ENCODE results near the gene MISP. TPM values are rescaled to one million over a fixed set of nuclear protein-coding genes. Genes with fewer than 3 reads are reported as not detected.

Gene MISP
- total and polyA plus RNA-seq, 2 of the 13 experiments (the other 11 are each of a cell fraction or from before 2014, with no cell fraction given) = 0.67 to 1.3 TPM

DNA sequence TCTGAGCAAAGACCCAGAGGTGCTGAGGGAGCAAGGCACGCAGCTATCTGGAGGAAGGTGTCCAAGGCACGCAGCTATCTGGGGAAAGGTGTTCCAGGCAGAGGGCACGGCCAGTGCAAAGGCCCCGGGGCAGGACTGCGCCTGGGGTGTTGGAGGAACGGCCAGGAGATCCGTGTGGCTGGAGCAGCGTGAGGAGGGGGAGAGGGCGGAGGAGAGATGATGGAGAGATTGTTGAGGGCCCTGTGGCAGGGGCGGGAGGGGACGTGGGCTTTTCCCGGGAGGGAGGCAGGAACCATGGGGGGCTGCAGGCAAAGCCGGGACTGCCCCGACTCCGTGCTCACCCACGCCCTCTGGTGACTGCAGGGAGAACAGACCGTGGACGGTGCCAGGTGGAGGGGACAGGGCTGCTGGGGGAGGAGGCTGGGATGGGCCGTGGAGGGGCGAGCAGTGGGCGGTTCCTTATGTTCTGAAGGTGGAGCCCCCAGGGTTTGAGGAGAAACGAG is 13.3 kb upstream of the MISP start (continued):
- TF ChIP-seq HIC2 (CRISPR knock-in tag; IDR thresholded peaks at IDR 0.05; ENCODE audit: low read depth) (0 out of 2 replicates have a peak, but pooled peaks have one; percentile 15), CENPX (CRISPR knock-in tag; IDR thresholded peaks at IDR 0.05) (no peak), ZIK1 (CRISPR knock-in tag; IDR thresholded peaks at IDR 0.05; ENCODE audit: borderline replicate concordance, low read depth) (0 out of 2 replicates have a peak, but pooled peaks have one; percentile 29), DNMT1 (CRISPR knock-in tag; IDR thresholded peaks at IDR 0.05) (peak; percentile 68; the same call in 1 of the 2 replicates), E2F1 (CRISPR knock-in tag; IDR thresholded peaks at IDR 0.05) (no peak), ZNF850 (CRISPR knock-in tag; conservative IDR thresholded peaks at IDR 0.05) (0 out of 2 replicates have a peak, but pooled peaks have one; percentile 65), TEAD2 (CRISPR knock-in tag; IDR thresholded peaks at IDR 0.05) (no peak), ZMYM3 (CRISPR knock-in tag; IDR thresholded peaks at IDR 0.05) (peak; percentile 99), ETV5 (CRISPR knock-in tag; IDR thresholded peaks at IDR 0.05; ENCODE audit: borderline replicate concordance) (no peak), SPEN (CRISPR knock-in tag; IDR thresholded peaks at IDR 0.05; ENCODE audit: low read depth) (peak; percentile 46; the same call in 1 of the 2 replicates), RBM39 (IDR thresholded peaks at IDR 0.05; ENCODE audit: low read depth, low read length, poor library complexity, severe bottlenecking) (peak; percentile 27), ZBTB21 (CRISPR knock-in tag; IDR thresholded peaks at IDR 0.05) (no peak), AHDC1 (CRISPR knock-in tag; IDR thresholded peaks at IDR 0.05; ENCODE audit: borderline replicate concordance) (peak; percentile 48; the same call in 1 of the 2 replicates), ISL2 (CRISPR knock-in tag; IDR thresholded peaks at IDR 0.05) (no peak), ZBTB3 (CRISPR knock-in tag; IDR thresholded peaks at IDR 0.05; ENCODE audit: borderline replicate concordance, low read depth) (no peak), RCOR2 (CRISPR knock-in tag; IDR thresholded peaks at IDR 0.05) (0 out of 2 replicates have a peak, but pooled peaks have one; percentile 55), WIZ (CRISPR knock-in tag; IDR thresholded peaks at IDR 0.05) (no peak), MIXL1 (CRISPR knock-in tag; IDR thresholded peaks at IDR 0.05) (no peak), ZNF652 (CRISPR knock-in tag; IDR thresholded peaks at IDR 0.05; ENCODE audit: borderline replicate concordance, low read depth) (no peak), TERF1 (CRISPR knock-in tag; IDR thresholded peaks at IDR 0.05) (no peak), HNRNPL (IDR thresholded peaks at IDR 0.05; ENCODE audit: low read depth, low read length) (0 out of 2 replicates have a peak, but pooled peaks have one; percentile 70)

Data from HepG2 (cell line).